Activated T-cell treated with anti-CD3 and anti-CD28 coated beads for 4 hours (primary cell): ENCODE measurements around the gene SPP2.

Experiments used
- DNase-seq: peaks from one replicate; pipeline ENCODE4 v3.0.0-alpha.2; 2020

Gene SPP2, protein sequence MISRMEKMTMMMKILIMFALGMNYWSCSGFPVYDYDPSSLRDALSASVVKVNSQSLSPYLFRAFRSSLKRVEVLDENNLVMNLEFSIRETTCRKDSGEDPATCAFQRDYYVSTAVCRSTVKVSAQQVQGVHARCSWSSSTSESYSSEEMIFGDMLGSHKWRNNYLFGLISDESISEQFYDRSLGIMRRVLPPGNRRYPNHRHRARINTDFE

DNA sequence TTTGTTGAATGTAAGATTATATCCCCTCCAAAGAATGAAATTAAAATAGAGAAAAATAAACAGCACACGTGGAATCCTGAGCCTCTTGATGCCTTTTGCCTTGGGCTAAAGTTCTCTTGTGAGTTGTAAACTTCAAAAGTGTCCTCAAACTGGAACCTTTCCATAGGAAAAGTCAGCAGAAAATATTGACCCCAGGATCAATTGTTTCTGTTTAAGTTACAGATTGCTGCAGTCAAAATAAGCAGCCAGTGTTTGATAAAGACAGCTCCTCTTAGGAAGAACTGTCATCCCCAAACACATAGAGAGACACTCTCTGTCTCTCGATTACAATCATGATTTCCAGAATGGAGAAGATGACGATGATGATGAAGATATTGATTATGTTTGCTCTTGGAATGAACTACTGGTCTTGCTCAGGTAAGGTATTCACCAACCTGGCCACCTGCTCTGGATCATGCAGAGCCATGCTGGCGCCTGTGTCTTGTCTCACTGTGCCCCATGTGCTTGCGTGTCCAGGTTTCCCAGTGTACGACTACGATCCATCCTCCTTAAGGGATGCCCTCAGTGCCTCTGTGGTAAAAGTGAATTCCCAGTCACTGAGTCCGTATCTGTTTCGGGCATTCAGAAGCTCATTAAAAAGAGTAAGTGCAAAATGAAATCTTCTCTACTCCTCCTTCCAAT is at the start of gene SPP2:
Gene SPP2 (plus strand): TSS at position 248 of the 681 bp plus-strand sequence. CDS start 85 bp downstream, at position 333.
- DNase-seq: no peak

DNA sequence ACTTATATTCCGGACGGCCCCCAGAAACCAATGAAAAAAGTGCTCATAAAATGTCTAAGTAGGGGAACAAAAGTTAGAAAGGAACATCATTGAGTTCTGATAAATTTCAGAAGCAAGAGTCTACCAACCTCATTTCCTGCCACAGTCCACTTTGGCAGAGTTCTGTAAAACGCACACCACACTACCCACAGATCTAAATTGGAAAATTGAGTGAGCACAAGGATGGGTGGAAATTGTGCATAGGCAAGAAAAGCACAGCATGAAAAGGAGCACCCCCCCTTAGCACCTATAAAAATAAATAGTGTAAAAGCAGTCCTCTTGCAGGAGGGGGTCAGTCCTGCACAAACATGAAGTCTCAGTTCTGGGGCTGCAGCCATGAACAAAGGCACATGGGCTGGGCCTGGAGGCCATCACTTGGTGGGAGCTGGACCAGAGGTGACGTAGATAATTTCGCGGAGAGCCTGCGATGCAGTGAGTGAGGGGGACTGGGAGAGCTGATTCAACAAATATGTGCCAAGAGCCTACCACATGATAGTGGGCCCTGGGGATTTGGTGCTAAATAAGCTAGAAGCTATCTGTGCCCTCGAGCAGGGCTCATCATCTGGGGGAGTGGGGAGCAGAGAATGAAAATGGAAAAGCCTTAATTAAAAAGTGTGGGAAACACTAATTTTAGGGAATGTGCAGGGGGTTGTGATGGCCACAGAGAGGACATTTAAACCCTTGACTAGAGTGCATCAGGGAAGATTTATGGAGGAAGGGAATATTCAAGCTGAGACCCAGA is 48.9 kb upstream of the SPP2 start:
- DNase-seq: no peak

DNA sequence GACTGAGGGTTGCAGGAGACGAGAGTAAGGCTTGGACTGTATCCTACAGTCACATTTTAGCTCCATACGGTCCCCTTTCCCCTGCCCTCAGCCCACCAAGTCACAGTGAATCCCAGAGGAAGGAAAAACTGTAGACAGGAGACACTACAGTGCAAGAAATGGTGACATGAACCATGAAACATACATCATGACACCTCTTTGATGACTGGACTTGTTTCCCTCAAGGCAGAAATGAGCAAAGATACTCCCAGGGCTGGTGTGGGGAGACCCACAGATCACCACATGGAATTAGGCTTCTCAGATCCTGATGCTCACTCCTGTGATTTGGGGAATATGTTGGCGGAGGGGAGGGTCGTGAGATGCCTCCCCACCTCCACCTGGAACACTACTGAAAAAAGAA is 48.2 kb upstream of the SPP2 start:
- no peak for DNase-seq

DNA sequence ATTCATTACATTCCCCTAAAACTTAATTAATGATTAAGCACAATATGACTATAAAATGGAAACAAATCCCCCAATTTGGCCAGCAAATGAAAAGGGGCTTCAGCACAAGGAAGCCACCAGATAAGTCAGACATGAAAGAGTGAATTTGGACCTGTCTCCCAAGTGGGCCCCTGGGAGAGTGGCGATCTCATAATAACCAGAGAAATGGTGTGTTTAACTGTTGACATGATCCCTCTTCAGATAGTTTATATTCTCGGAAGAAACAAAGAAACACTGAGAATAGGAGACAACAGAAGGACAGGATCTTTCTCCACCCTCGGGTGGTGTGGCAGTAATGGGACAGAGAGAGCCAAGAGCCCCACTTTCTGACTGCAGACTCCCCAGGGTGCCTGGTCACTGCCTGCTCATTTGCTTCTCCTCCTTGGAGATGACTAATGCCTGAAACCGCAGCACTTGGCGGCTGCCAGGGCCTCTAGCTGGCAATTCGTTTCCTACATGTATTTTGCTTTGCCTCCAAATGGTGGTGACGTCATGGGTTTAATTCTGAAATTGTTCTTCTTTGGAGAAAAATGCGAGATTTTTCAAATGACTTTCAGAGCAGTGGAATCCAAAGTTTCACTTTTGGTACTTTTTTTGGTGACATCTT is 46.4 kb upstream of the SPP2 start:
- DNase-seq: no peak

DNA sequence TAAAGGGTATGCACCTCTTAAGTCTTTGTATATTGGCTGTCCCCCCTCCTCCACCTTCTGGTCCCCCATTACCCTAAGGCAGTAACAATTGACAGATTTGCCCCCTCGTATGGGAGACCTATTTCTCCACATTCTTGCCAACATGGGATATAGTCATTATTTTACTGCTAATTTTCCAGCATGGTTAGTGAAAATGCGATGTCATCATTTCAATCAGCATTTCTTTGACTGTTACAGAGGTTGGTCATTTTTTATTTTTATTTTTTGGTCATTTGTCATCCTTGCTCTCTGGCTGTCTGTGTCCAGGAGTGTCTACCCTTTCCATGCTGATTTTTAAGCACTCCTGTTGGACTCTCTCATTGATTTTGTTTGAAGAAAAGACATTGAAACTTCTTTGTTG is 45.4 kb upstream of the SPP2 start:
- no peak for DNase-seq

DNA sequence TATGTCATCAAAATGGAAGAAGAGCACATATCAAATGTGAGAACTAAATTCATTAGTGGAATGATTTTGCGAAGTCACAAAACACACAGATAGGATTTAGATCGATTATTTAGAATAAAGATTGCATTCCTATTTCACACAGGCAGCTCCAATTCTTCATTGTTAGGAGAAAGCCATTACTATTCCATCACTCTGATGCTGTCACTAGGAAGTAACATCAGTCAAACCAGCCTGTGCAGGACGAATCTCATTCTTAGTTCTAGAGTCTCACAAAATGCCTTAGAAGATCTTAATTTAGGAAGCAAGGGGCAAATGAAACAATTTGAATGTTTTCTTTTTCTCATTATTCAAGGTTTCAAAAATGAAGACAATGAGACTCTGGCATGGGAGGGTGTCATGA is 44.0 kb upstream of the SPP2 start:
- DNase-seq: no peak

DNA sequence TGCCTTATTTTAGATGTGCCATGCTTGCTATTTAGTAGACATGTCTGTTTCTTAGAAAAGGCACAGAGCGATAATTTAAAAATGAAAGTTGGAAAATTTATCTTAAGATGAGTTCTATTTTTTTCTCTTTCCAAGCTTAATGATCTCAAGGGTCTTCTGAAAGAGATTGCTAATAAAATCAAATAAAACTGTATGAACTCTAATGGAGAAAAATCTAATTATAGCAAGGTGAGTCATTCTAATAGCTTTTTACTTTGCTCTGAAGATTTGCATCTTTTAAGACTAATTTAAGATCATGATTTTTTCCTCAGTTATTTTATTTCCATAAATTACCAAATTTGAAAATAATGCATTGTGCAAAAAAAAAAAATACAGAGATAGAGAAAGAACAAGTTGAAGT is 36.1 kb upstream of the SPP2 start:
- no peak for DNase-seq

DNA sequence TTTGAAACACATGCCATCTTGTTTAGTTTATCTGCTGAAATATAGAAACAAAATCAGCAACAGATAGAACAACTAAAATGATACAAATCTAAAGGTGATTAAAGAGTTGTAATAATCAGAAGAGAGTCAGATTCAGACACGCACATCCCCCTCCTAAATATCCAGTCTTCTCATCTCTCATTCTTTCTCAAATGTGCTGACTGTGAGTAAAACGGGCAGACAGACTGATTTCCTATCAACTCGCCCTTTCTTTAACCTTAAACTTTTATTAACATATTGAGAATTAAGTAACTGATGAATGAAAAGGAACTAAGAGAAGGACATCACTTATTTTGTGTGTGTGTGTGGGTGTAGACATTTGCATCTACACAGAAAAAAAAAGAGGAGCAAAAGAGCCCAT is 34.6 kb upstream of the SPP2 start:
- DNase-seq: no peak

DNA sequence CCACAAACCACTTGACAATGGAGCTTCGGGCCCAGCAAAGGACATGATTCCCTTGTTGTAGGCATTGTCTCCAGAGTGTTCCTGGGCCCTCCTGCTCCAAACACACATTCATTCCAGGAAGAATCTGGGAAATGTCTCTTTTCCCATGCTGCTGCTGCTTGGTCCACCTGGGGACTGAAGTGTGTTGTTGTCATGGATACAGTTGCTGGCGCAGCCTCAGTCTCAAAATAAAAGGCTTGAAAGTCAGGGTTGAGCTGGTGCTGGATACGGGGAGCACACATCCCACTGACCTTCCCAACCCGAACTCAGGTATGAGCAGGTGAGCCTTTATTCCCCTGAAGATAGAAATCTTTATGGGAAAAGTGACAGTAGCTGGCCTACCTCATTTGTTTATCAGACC is 30.6 kb upstream of the SPP2 start:
- DNase-seq: no peak

DNA sequence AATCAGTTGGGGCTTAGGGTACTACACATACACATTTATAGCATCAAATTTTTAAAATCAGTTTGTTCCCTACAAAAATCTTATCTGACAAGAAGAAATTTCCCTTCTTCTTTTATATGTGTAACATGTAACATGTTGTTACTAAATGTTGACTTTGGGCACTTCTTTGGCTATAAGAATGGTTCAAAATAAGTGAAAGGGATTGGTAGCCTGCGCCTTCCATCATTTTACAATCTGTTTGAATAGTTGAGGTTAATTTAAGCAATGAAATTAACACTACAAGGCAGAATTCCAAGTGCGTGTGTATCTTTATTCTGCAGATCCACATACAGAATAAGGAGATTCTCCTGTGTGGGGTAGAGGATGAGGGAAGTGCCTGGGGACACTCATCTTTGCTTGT is 30.2 kb upstream of the SPP2 start:
- DNase-seq: no peak

DNA sequence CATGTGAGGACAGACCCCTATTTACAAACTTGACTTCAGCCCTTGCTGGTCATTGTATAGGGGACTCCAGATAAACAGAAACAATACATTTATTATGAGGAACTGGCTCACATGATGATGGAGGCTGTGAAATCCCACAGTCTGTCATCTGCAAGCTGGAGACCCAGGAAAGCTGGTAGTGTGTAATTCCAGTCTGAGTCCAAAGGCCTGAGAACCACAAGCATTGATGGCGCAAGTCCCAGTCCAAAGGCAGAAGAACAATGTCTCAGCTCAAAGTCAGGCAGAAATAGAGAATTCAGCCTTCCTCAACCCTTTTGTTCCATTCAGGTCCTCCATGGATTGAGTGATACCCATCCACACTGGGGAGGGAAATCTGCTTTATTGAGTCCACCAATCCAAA is 28.1 kb upstream of the SPP2 start:
- no peak for DNase-seq

DNA sequence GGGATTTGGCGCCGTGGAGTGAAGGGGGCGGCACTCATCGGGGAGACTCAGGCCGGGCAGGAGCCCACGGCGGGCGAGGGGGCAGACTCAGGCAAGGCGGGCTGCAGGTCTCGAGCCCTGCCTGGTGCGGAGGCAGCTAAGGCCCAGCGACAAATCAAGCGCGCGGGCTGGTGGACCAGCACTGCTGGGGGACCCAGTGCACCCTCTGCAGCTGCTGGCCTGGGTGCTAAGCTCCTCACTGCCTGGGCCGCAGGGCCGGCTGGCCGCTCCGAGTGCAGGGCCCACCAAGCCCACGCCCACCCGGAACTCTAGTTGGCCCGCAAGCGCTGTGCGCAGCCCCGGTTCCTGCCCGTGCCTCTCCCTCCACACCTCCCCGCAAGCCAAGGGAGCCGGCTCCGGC is 26.2 kb upstream of the SPP2 start:
- no peak for DNase-seq

DNA sequence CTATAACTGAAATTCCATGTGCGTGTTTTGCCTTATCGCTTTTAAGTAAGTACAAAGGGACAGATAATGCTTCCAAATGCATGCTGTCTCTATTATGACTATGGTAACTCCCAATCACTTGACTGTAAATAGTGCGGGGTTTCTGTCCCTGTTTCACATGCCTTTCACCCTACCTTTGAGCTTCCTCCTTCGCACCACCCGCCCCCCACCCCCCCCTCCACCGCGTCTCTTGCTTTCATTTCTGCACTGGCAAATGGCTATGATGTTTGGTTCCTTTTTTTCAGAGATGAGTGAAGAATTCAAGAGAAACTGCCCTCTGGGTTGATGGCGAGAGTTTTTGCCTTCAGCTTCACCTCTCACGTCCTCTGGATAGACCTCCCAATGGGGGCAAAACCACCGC is 25.0 kb upstream of the SPP2 start:
- no peak for DNase-seq

DNA sequence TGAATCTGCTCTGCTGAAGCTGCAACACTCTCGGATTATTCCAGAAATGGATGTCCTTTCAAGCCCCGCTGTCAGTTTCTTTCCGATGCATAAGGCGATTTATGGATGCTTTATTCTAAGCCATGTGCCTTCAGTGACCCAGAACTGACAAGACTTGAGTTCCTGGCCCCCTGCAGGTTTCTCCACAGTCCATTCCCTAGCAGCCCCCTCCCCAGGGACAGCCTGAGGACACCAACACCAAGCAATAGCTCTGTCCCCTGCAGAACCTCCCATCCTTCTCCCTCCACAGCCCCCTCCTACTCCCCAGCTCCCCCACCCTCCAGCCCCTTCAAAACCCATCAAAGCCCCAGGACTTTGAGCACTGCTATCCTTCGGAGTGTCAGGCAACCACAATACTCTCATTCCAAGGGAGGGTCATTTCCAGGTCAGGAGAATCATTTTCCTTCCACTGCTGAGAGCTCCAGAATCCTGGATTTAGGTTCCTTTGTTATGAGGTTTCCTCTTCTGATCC is 24.6 kb upstream of the SPP2 start:
- DNase-seq: no peak

DNA sequence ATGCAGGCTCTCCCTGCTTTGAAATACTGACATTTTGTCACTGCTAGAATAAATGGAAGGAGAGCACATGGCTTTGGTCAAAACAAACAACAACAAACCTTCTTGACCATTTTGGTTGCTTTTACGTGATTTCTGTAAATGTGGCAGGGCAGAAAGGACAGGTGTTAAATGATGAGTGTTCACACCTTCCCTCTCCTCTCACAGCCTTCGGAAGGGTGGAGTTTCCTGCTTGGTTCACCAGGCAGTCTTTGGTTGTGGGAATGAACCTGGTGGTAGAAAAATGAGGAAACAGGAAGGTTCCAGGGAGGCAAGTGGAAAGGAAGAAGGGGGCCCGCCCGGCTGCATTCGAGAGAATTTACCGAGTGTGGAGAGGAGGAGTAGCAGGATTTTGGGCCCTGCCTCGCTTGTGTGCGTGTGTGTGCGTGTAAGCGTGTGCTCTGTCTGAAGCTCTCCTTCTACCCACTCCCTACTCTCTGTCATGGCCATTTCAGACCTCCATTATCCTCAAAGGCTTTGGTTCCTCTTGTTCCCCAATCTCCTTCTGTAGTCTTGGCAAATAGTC is 23.7 kb upstream of the SPP2 start:
- no peak for DNase-seq

DNA sequence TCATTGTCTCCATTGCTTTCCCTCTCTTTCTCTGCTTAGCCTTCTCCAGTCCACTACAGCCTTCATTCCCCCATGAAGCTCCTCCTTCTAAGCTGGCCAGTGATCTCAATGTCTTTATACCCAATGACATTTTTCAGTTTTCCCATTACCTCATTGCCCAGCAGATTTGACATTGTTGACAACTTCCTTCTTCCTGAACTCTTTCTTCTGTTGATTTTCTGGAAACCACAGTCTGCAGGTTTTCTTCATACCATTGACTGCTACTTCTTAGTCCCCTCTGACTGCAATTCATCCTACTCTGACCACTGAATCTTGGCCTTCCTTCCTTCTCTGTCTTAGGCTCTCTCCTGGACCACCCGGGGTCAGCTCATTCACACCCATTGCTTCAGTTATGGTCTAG is 22.9 kb upstream of the SPP2 start:
- no peak for DNase-seq

DNA sequence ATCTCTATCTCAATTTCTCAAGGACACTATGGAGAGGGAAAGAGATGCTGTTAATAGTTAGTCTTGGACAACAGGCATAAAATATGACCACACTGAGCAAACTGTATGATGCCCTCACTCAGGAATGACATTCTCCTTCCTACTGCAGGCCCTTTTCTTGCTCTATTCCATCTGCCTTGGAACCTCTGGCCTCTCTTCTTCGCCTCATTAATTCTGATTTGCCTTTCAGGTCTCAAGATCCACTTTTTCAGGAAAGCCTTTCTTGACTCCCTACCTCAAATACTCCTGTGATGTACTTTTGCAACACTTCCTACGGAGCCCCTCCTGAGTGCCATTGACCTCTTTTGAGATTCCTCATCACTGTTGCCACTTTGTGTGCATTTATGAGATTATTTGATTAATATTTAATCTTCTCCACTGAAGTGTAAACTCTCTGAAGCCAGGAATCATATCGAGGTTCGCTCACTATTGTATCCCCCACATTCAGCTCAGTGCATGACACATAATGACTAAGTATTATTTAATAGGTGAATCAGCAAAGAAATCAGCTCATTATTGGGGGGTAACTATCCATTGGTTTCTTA is 21.3 kb upstream of the SPP2 start:
- DNase-seq: no peak

DNA sequence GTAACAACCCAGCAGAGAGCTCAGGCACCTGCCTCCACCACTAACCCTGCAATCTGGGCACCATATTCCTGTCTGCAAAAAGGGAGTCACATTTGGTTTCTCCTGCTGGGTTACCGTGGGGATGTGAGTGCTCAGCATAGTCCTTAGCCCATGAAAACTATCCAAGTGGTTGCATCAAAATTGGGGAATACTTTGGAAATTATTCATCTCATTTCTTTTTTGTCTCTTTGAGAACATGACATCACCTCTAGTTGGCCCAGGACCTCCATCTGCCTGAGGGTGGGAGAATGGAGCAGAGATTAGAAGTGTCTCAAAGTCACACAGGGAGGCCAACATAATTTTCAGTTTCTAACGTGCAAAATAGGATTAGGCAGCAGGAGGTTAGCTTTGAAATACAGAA is 19.3 kb upstream of the SPP2 start:
- no peak for DNase-seq

DNA sequence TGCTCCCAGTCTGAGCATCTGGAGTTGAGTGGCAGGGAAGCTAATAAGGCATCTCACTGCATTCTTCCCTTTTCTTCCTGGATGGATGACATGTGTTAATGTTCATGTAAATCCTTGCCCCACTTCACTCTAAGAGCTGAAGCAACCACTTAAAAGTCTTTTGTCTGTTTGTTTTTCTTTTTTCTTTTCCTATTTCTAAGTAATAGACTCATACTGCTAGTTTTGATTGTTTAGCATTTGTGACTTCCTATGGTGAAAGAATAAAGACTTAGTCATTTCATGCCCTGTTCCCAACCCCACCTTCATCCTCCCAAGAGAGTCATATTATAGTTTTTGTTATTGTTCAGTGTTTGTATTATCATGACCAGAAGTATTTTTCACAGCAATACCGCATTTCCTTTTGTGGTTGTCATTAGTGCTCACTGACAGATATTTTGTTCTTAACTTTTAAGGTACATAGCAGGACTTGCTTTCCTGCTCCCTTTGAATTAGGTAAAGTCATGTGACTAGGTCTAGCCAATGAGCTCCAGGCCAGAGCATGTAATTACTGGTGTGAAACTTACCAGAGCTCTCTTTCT is 18.1 kb upstream of the SPP2 start:
- DNase-seq: no peak

DNA sequence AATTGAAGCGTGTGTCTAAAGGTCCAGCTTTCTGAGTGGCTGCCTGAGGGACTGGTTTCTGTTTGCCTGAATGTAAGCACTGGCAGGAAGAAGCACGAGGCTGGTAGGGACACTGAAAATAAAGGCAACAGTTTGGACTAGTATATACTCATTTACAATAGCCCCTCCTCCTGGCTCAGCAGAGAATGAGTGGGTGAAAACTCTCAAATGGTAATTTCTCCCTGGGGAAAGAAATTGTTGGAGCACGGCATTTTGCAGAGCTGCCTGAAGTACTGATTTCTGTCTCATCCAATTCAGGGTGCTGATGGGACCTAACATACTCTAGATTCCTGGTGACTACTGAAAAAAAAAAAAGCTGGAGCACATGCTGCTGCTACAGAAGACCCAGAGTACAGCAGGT is 17.3 kb upstream of the SPP2 start:
- DNase-seq: no peak

DNA sequence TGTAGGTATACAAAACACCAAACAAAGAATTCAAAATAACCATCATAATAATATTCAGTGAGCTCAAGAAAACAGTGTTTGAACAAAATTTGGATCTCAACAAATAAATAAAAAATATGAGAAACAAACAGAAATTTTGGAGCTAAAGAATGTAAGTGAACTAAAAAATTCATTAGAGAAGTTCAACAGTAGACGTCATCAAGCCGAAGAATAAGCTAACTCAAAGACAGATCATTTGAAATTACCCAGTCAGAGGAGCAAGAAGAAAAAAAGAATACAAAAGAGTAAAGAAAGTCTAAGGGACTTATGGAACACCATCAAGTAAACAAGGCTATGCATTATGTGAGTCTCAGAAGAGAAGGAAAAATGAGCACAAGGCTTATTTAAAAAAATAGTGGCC is 16.6 kb upstream of the SPP2 start:
- DNase-seq: no peak

DNA sequence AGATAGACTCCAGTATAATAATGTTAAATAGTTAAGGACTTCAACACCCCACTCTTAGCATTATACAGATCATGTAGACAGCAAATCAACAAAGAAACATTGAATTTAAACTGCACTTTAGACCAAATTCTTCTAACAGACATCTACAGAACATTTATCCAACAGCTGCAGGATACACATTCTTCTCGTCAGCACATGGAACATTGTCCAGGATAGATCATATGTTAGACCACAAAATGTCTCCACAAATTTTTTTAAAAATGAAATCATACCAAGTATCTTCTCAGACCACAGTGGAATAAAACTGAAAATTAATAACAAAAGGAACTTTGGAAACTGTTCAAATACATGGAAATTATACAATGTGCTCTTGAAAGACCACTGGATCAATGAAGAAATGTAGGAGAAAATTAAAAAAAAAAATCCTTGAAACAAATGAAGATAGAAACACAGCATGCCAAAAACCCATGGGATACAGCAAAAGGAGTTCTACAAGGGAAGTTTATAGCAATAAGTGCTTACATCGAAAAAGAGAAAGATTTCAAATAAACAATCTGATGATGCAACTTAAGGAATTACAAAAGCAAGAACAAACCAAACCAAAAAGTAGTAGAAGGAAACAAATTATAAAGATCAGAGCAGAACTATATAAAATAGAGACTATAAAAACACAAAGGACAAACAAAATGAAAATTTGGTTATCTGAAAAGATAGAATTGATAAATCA is 12.3 kb upstream of the SPP2 start:
- DNase-seq: no peak
